CD14-positive monocyte (primary cell): Measurements from ENCODE around the gene SRXN1. TPM values are rescaled to one million over a fixed set of nuclear protein-coding genes. Genes with fewer than 3 reads are reported as not detected.

Experiments used
- DNase-seq, 3 donors: peaks; one replicate each; pipeline ENCODE4 v3.0.0-alpha.2; 2011 to 2022
- H2AFZ ChIP-seq: 2 replicates; pipeline ENCODE4 v1.6.0; 2012; ENCODE audit warnings: mild to moderate bottlenecking, low read depth, low read length, inconsistent platforms; ENCODE audit not compliant: insufficient read depth, poor library complexity, severe bottlenecking
- H3K27ac ChIP-seq, 2 donors: 1 replicate in 1 of 2; 2 replicates in 1 of 2; pipeline ENCODE4 v1.5.1; 2012 to 2013; ENCODE audit warnings: low read length in 2 of 2, control low read depth in 1 of 2, inconsistent platforms in 1 of 2, low read depth in 1 of 2, mild to moderate bottlenecking in 1 of 2
- H3K27me3 ChIP-seq, 2 donors: one replicate each; pipeline versions ENCODE4 v1.6.0 to v1.6.1; 2011 to 2013; ENCODE audit warnings: low read length in 2 of 2; ENCODE audit not compliant: control insufficient read depth in 2 of 2, insufficient read depth in 2 of 2
- H3K36me3 ChIP-seq, 2 donors: replicated peaks in 1 of 2; 1 replicate in 1 of 2; 2 replicates in 1 of 2; pipeline versions ENCODE4 v1.5.1 to v1.6.1; 2012 to 2013; ENCODE audit warnings: low read length in 2 of 2, control low read depth in 1 of 2, inconsistent platforms in 1 of 2, mild to moderate bottlenecking in 1 of 2; ENCODE audit not compliant: insufficient read depth in 2 of 2, control insufficient read depth in 1 of 2
- H3K4me1 ChIP-seq, 2 donors: 1 replicate in 1 of 2; 2 replicates in 1 of 2; pipeline versions ENCODE4 v1.5.1 to v1.6.1; 2012 to 2013; ENCODE audit warnings: low read length in 2 of 2, control low read depth in 1 of 2, inconsistent platforms in 1 of 2, mild to moderate bottlenecking in 1 of 2, moderate library complexity in 1 of 2; ENCODE audit not compliant: insufficient read depth in 2 of 2, control insufficient read depth in 1 of 2
- H3K4me2 ChIP-seq: replicated peaks from 2 replicates; pipeline ENCODE3; 2012; ENCODE audit warnings: low read length, moderate library complexity, mild to moderate bottlenecking; ENCODE audit not compliant: poor library complexity, severe bottlenecking; ENCODE audit errors: extremely low read depth
- H3K4me3 ChIP-seq, 3 experiments: fragments of 200-600 bp in 1 of 3; sonication (generic) in 1 of 3; replicated peaks in 1 of 3; 1 replicate in 2 of 3; 2 replicates in 1 of 3; pipeline ENCODE4 v1.5.1; 2011 to 2013; ENCODE audit warnings: low read length in 3 of 3, mild to moderate bottlenecking in 3 of 3, control low read depth in 2 of 3, low read depth in 2 of 3, inconsistent platforms in 1 of 3, moderate library complexity in 1 of 3
- H3K79me2 ChIP-seq: 2 replicates; pipeline ENCODE4 v1.6.0; 2012; ENCODE audit warnings: mild to moderate bottlenecking, control low read depth, inconsistent platforms, low read length, moderate library complexity; ENCODE audit not compliant: insufficient read depth
- H3K9ac ChIP-seq: 2 replicates; pipeline ENCODE4 v1.6.0; 2017; ENCODE audit warnings: low read length, mild to moderate bottlenecking; ENCODE audit not compliant: insufficient read depth, poor library complexity, severe bottlenecking
- H3K9me3 ChIP-seq, 2 donors: replicated peaks in 1 of 2; 1 replicate in 1 of 2; 2 replicates in 1 of 2; pipeline versions ENCODE4 v1.5.1 to v1.6.1; 2012 to 2013; ENCODE audit warnings: low read length in 2 of 2, control low read depth in 1 of 2; ENCODE audit not compliant: control insufficient read depth in 1 of 2, insufficient read depth in 1 of 2
- H4K20me1 ChIP-seq: 2 replicates; pipeline ENCODE4 v1.6.0; 2012; ENCODE audit warnings: mild to moderate bottlenecking, low read length, control low read depth, moderate library complexity; ENCODE audit not compliant: insufficient read depth
- H3K27ac Mint-ChIP-seq, 7 donors: one replicate each; pipeline ENCODE4 v1.8.0; 2020; ENCODE audit warnings: mild to moderate bottlenecking in 7 of 7, mixed read lengths in 7 of 7, moderate library complexity in 6 of 7, inconsistent platforms in 2 of 7
- H3K27me3 Mint-ChIP-seq, 3 donors: one replicate each; pipeline ENCODE4 v1.8.0; 2021 to 2022; ENCODE audit warnings: low read depth in 3 of 3, mild to moderate bottlenecking in 3 of 3, mixed read lengths in 3 of 3, moderate library complexity in 3 of 3, inconsistent platforms in 1 of 3
- H3K36me3 Mint-ChIP-seq, 2 donors: one replicate each; pipeline ENCODE4 v1.8.0; 2020; ENCODE audit warnings: mixed read lengths in 2 of 2, inconsistent platforms in 1 of 2, mild to moderate bottlenecking in 1 of 2
- H3K4me1 Mint-ChIP-seq: one replicate; pipeline ENCODE4 v1.8.0; 2020; ENCODE audit warnings: mild to moderate bottlenecking, mixed read lengths
- H3K4me3 Mint-ChIP-seq, 2 donors: one replicate each; pipeline ENCODE4 v1.8.0; 2020; ENCODE audit warnings: mild to moderate bottlenecking in 2 of 2, mixed read lengths in 2 of 2, moderate library complexity in 1 of 2
- H3K9me3 Mint-ChIP-seq, 7 donors: one replicate each; pipeline ENCODE4 v1.8.0; 2020 to 2022; ENCODE audit warnings: mixed read lengths in 7 of 7, mild to moderate bottlenecking in 6 of 7, moderate library complexity in 6 of 7, inconsistent platforms in 2 of 7
- WGBS: methylation state at CpG from one replicate; pipeline ENCODE4 v1.1.5; 2013; ENCODE audit warnings: missing lambda C conversion rate; ENCODE audit not compliant: insufficient coverage; 5-methylcytosine and 5-hydroxymethylcytosine counted together
- intact Hi-C, 2 donors: fragments of 100-400 bp; cut with micrococcal nuclease; formaldehyde crosslinking; loops; one replicate each; pipeline versions ENCODE4 v1.15.0 to v1.15.1; 2023
- polyA plus RNA-seq, 3 donors: library from polyadenylated mRNA; depleted of rRNA in 1 of 3; unstranded in 2 of 3; stranded (reverse) in 1 of 3; fragments of 300-500 nt in 2 of 3; fragments of >200 nt in 1 of 3; fragmentation: Illumina TruSeq in 2 of 3; gene quantifications; 1 replicate in 2 of 3; 2 replicates in 1 of 3; pipeline ENCODE4 v1.2.3, GENCODE V29; 2012 to 2021
- TF ChIP-seq, protein P1 (sequence below): fragments of 200-600 bp; IDR thresholded peaks from one replicate; pipeline ENCODE4 v1.8.0; 2022; ENCODE audit warnings: antibody characterized with exemption, mild to moderate bottlenecking

The SRXN1 gene
- polyA plus RNA-seq, 3 donors: 33.5 to 62.4 (median 56.6) TPM

DNA sequence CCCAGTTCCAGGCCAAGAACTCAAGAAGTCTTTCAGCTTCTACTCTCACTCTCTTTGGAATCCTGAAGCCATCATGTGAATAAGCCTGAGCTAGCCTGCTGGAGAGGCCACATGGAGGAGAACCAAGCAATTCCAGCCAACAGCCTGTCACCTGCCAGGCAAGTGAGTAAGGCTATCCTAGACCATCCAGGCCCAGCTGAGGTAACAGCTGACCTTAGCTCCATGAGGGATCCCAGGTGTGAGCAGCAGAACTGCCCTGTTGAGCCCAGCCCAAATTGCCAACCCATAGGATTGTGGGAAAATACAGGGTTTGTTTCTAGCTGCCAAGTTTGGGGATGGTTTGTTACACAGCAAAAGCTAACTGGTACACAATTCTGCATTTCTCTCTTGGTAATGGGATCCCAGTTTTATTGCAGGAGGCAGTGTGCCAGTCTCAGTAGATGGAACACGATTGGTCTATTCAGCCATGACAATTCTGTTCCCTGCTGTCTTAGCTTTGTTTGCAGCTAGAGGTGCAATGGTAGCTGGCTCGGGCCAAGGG is 5.5 kb downstream of the SRXN1 start:
- H3K27ac ChIP-seq: no peak overlapping the region
- H3K36me3 ChIP-seq: peaks cover 36 to 43% of the 10 kb centered on the region in 2 donors
- Mint-ChIP-seq H3K27me3 (peaks cover 13 to 20% (median 18%) of the 10 kb centered on the region in 3 donors), H3K9me3 (peaks cover 0 to 14% (median 6%) of the 10 kb centered on the region in 7 donors), H3K27ac (peak overlapping the region in 3 of 7 donors; percentile 20 to 50 (median 27)), H3K36me3 (peaks cover 48 to 49% of the 10 kb centered on the region in 2 donors), H3K4me1 (peaks cover 33% of the 10 kb centered on the region), H3K4me3 (no peak overlapping the region)
- WGBS: 100% methylated on average over 1 of the region's 2 CpGs
- peaks cover 22% of the 10 kb centered on the region for H3K79me2 ChIP-seq
- no peak overlapping the region for H3K4me3 ChIP-seq
- peaks cover 18 to 25% of the 10 kb centered on the region in 2 donors for H3K4me1 ChIP-seq
- no peak overlapping the region for H3K9ac ChIP-seq
- DNase-seq: no peak
- H3K9me3 ChIP-seq: peaks cover 4 to 9% of the 10 kb centered on the region in 2 donors
- H3K27me3 ChIP-seq: peaks cover 3 to 15% of the 10 kb centered on the region in 2 donors
- intact Hi-C loops: loop anchor here in 1 of 2 donors (5.0 kb wide), 1 partner anchor 85 kb away; no protein-coding TSS in a partner anchor
- H2AFZ ChIP-seq: no peak overlapping the region
- H3K4me2 ChIP-seq: no peak overlapping the region
- peaks cover 75% of the 10 kb centered on the region for H4K20me1 ChIP-seq
- TF ChIP-seq, protein P1, sequence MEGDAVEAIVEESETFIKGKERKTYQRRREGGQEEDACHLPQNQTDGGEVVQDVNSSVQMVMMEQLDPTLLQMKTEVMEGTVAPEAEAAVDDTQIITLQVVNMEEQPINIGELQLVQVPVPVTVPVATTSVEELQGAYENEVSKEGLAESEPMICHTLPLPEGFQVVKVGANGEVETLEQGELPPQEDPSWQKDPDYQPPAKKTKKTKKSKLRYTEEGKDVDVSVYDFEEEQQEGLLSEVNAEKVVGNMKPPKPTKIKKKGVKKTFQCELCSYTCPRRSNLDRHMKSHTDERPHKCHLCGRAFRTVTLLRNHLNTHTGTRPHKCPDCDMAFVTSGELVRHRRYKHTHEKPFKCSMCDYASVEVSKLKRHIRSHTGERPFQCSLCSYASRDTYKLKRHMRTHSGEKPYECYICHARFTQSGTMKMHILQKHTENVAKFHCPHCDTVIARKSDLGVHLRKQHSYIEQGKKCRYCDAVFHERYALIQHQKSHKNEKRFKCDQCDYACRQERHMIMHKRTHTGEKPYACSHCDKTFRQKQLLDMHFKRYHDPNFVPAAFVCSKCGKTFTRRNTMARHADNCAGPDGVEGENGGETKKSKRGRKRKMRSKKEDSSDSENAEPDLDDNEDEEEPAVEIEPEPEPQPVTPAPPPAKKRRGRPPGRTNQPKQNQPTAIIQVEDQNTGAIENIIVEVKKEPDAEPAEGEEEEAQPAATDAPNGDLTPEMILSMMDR: no peak

DNA sequence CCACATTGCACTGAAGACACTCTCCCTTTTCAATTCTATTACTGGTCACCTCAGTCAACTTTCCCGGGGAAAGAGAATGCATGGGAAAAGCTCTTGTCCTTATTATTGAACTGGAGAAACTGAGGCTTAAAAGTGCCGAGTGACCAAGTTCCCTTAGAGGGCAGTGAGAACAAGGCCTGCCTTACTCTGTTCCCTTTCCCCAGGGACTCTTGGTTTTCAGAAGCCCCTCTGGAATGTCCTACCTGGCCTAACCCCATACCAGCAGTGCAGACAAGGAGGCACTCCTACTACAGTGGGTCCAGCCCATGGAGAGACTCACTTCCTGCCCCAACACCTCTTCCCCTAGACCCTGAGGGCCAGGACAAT is 6.1 kb downstream of the SRXN1 start:
- Histone ChIP-seq H3K36me3 (peaks cover 36 to 43% of the 10 kb centered on the region in 2 donors), H3K4me2 (no peak overlapping the region), H3K27me3 (peaks cover 3 to 15% of the 10 kb centered on the region in 2 donors), H3K27ac (no peak overlapping the region), H4K20me1 (peaks cover 71% of the 10 kb centered on the region), H3K4me1 (peaks cover 11 to 18% of the 10 kb centered on the region in 2 donors), H3K9me3 (peaks cover 4 to 9% of the 10 kb centered on the region in 2 donors), H3K79me2 (peaks cover 15% of the 10 kb centered on the region), H3K9ac (no peak overlapping the region), H2AFZ (no peak overlapping the region), H3K4me3 (no peak overlapping the region)
- H3K4me1 Mint-ChIP-seq: peaks cover 26% of the 10 kb centered on the region
- H3K9me3 Mint-ChIP-seq: peaks cover 0 to 14% (median 6%) of the 10 kb centered on the region in 7 donors
- 100% methylated on average over 1 of the region's 2 CpGs for WGBS
- no peak overlapping the region for H3K27ac Mint-ChIP-seq
- intact Hi-C loops: loop anchor here in 1 of 2 donors (5.0 kb wide), 1 partner anchor 85 kb away; no protein-coding TSS in a partner anchor
- no peak overlapping the region for H3K4me3 Mint-ChIP-seq
- no peak for DNase-seq
- TF ChIP-seq, protein P1: no peak
- peaks cover 46 to 49% of the 10 kb centered on the region in 2 donors for H3K36me3 Mint-ChIP-seq
- H3K27me3 Mint-ChIP-seq: peaks cover 15 to 21% (median 21%) of the 10 kb centered on the region in 3 donors
